HG03457 (cell line): ENCODE data around the gene C11orf65.
A peak's percentile ranks its signal among the peaks of the same experiment; 100 is the strongest.

Experiments
- ATAC-seq: cut with Tn5 transposase; IDR thresholded peaks from one replicate; pipeline ENCODE4 v1.9.1; 2021; ENCODE audit warnings: moderate number of reproducible peaks; ENCODE audit not compliant: unreplicated experiment

The C11orf65 gene

GRCh38 chr11:108467091-108467823 lies at the start of gene C11orf65:
C11orf65 (minus strand) TSS chr11:108467529; CDS start chr11:108461559, 5,970 bp downstream.
- ATAC-seq = peak; percentile 98

GRCh38 chr11:108516125-108516524 lies 48.8 kb upstream of the C11orf65 start:
- no peak for ATAC-seq

- no peak for ATAC-seq
These were observed 45.4 kb upstream of the C11orf65 start for GRCh38 chr11:108512708-108513107.

- no peak for ATAC-seq
These were observed 44.6 kb upstream of the C11orf65 start for GRCh38 chr11:108511851-108512474.

- no peak for ATAC-seq
These were observed 41.6 kb upstream of the C11orf65 start for GRCh38 chr11:108508653-108509593.

- ATAC-seq = no peak
These were observed 34.1 kb upstream of the C11orf65 start for GRCh38 chr11:108501396-108501795.

GRCh38 chr11:108500721-108501120 lies 33.4 kb upstream of the C11orf65 start:
- ATAC-seq = no peak

- ATAC-seq = no peak
These were observed 32.8 kb upstream of the C11orf65 start for GRCh38 chr11:108500169-108500568.

GRCh38 chr11:108498816-108499408 lies 31.6 kb upstream of the C11orf65 start:
- no peak for ATAC-seq

GRCh38 chr11:108498046-108498815 lies 30.9 kb upstream of the C11orf65 start, which contains the start of gene POGLUT3:
POGLUT3 (minus strand) TSS chr11:108498384; CDS start chr11:108498366, 18 bp downstream.
- peak; percentile 49 for ATAC-seq

GRCh38 chr11:108497317-108498045 lies 30.2 kb upstream of the C11orf65 start:
- peak; percentile 34 for ATAC-seq

- no peak for ATAC-seq
These were observed 29.4 kb upstream of the C11orf65 start for GRCh38 chr11:108496643-108497256.

GRCh38 chr11:108495326-108495725 lies 28.0 kb upstream of the C11orf65 start:
- ATAC-seq = no peak

GRCh38 chr11:108494182-108494581 lies 26.9 kb upstream of the C11orf65 start:
- no peak for ATAC-seq

- ATAC-seq = no peak
These were observed 24.6 kb upstream of the C11orf65 start for GRCh38 chr11:108491936-108492335.

GRCh38 chr11:108486828-108487227 lies 19.5 kb upstream of the C11orf65 start:
- no peak for ATAC-seq

GRCh38 chr11:108486331-108486730 lies 19.0 kb upstream of the C11orf65 start:
- ATAC-seq = no peak

- ATAC-seq = no peak
These were observed 15.8 kb upstream of the C11orf65 start for GRCh38 chr11:108483163-108483562.
